K562 (cell line): ENCODE data around the gene CCDC200. TPM values are rescaled to one million over a fixed set of nuclear protein-coding genes. Genes with fewer than 3 reads are reported as not detected.

Source experiments
- ATAC-seq: fragments of 200-7000 bp; cut with Tn5 transposase; 3 replicates; pipeline ENCODE4 v1.9.1; 2020; ENCODE audit warnings: moderate library complexity
- BruUV-seq: library from RNA; stranded (reverse); fragments of 400-500 nt; replicated peaks from 2 replicates; lab custom pipeline; 2021; lab: Mats Ljungman, UMichigan
- CTCF ChIA-PET: fragments of 300-600 bp; formaldehyde crosslinking; extraction: SDS; loops from one replicate; lab custom pipeline; 2021; ENCODE audit warnings: low intra/inter-chr PET ratio; lab: Yijun Ruan, JAX
- POLR2A ChIA-PET: fragments of 300-600, 350-650 bp; sonication (Branson Sonifier 250); formaldehyde crosslinking; extraction: SDS; loops from one replicate; lab custom pipeline; 2021; ENCODE audit warnings: antibody characterized with exemption, inconsistent platforms; lab: Yijun Ruan, JAX
- DNase-seq, 4 experiments: peaks; one replicate each; pipeline versions ENCODE4 v3.0.0 to v3.0.0-alpha.2; 2011 to 2018; ENCODE audit warnings: low spot score in 3 of 4, mixed read lengths in 3 of 4; ENCODE audit errors: extremely low read depth in 1 of 4
- FAIRE-seq: peaks from 2 replicates; lab custom pipeline; 2011; peaks lifted over from hg19 to GRCh38; lab: Jason Lieb, UNC
- H2AFZ ChIP-seq: 2 replicates; pipeline ENCODE4 v1.6.0; 2011; ENCODE audit warnings: low read depth, low read length, control low read depth, inconsistent platforms
- H3K27ac ChIP-seq: fragments of 200-600 bp; 3 replicates; pipeline ENCODE4 v1.8.0; 2011; ENCODE audit warnings: low read depth, mild to moderate bottlenecking, control low read depth, inconsistent platforms, low read length, moderate library complexity, mixed read lengths; ENCODE audit errors: extremely low read depth
- H3K27me3 ChIP-seq, 2 experiments: fragments of 300-600 bp in 1 of 2; 2 replicates in 1 of 2; 3 replicates in 1 of 2; pipeline versions ENCODE4 v1.6.0 to v1.8.0; 2011; ENCODE audit warnings: inconsistent platforms in 2 of 2, low read length in 2 of 2, mild to moderate bottlenecking in 1 of 2, mixed read lengths in 1 of 2, moderate library complexity in 1 of 2; ENCODE audit not compliant: control insufficient read depth in 2 of 2, insufficient read depth in 2 of 2
- H3K36me3 ChIP-seq: fragments of 300-600 bp; 3 replicates; pipeline ENCODE4 v1.8.0; 2011; ENCODE audit warnings: mild to moderate bottlenecking, low read length, inconsistent platforms; ENCODE audit not compliant: control insufficient read depth, insufficient read depth
- H3K4me1 ChIP-seq, 2 experiments: fragments of 200-600 bp in 1 of 2; replicated peaks in 1 of 2; 2 replicates in 1 of 2; 3 replicates in 1 of 2; pipeline versions ENCODE4 v1.5.1 to v1.8.0; 2011; ENCODE audit warnings: inconsistent platforms in 2 of 2, low read length in 2 of 2, mild to moderate bottlenecking in 1 of 2, mixed read lengths in 1 of 2, moderate library complexity in 1 of 2; ENCODE audit not compliant: control insufficient read depth in 2 of 2, insufficient read depth in 2 of 2
- H3K4me2 ChIP-seq: 2 replicates; pipeline ENCODE4 v1.6.1; 2011; ENCODE audit warnings: low read length, control low read depth, inconsistent platforms, mixed read lengths; ENCODE audit not compliant: insufficient read depth
- H3K4me3 ChIP-seq: fragments of 200-600 bp; sonication (generic), shearing (Covaris generic); 2 replicates; pipeline ENCODE4 v1.5.1; 2016; ENCODE audit warnings: control low read depth, inconsistent platforms
- H3K79me2 ChIP-seq: fragments of 200-600 bp; 3 replicates; pipeline ENCODE4 v1.8.0; 2011; ENCODE audit warnings: low read length, inconsistent platforms; ENCODE audit not compliant: control insufficient read depth, insufficient read depth
- H3K9ac ChIP-seq, 2 experiments: 2 replicates each; pipeline versions ENCODE4 v1.6.0 to v1.6.1; 2011; ENCODE audit warnings: low read depth in 2 of 2, low read length in 2 of 2, control low read depth in 1 of 2, inconsistent platforms in 1 of 2, mild to moderate bottlenecking in 1 of 2, mixed read lengths in 1 of 2; ENCODE audit not compliant: insufficient read depth in 1 of 2
- H3K9me1 ChIP-seq: one replicate; pipeline ENCODE4 v1.6.0; 2011; ENCODE audit warnings: inconsistent platforms, mild to moderate bottlenecking, low read length, moderate library complexity; ENCODE audit not compliant: control insufficient read depth, insufficient read depth
- H3K9me3 ChIP-seq: replicated peaks from 2 replicates; pipeline ENCODE4 v1.5.1; 2011; ENCODE audit warnings: low read depth, low read length, inconsistent platforms; ENCODE audit not compliant: control insufficient read depth, insufficient read depth
- H4K20me1 ChIP-seq: replicated peaks from 2 replicates; pipeline ENCODE4 v1.6.1; 2011; ENCODE audit warnings: low read length, inconsistent platforms, mixed read lengths; ENCODE audit not compliant: control insufficient read depth, insufficient read depth
- C11orf30 ChIP-seq: fragments of 450-650 bp; IDR thresholded peaks from 2 replicates; pipeline ENCODE4 v1.6.1; 2016; ENCODE audit warnings: low read depth, mild to moderate bottlenecking
- E2F8 ChIP-seq: fragments of 450-650 bp; IDR thresholded peaks from 2 replicates; pipeline ENCODE4 v1.7.1; 2018; ENCODE audit warnings: mild to moderate bottlenecking, low read depth; ENCODE audit not compliant: partially characterized antibody
- MAFF ChIP-seq: IDR thresholded peaks from 2 replicates; pipeline ENCODE4 v1.6.1; 2012; ENCODE audit warnings: low read length, improper control_type of control experiment
- MAFG ChIP-seq: fragments of 450-650 bp; conservative IDR thresholded peaks from 2 replicates; pipeline ENCODE4 v1.6.1; 2016; ENCODE audit warnings: missing genetic modification characterization, missing compliant biosample characterization
- MBD2 ChIP-seq: sonication (generic); IDR thresholded peaks from 2 replicates; pipeline ENCODE4 v1.6.1; 2016; ENCODE audit warnings: low read depth, borderline replicate concordance
- NCOA2 ChIP-seq, 2 experiments: fragments of 450-650 bp; IDR thresholded peaks; 2 replicates each; pipeline ENCODE4 v1.6.1; 2018; ENCODE audit warnings: mild to moderate bottlenecking in 2 of 2, moderate library complexity in 1 of 2; ENCODE audit not compliant: partially characterized antibody in 2 of 2
- PKNOX1 ChIP-seq: fragments of 450-650 bp; IDR thresholded peaks from 2 replicates; pipeline ENCODE4 v1.6.1; 2016
- PYGO2 ChIP-seq: fragments of 450-650 bp; IDR thresholded peaks from 2 replicates; pipeline ENCODE4 v1.6.1; 2016; ENCODE audit warnings: mild to moderate bottlenecking, missing genetic modification characterization, moderate library complexity, missing compliant biosample characterization
- SP1 ChIP-seq: sonication (generic); formaldehyde crosslinking; IDR thresholded peaks from 2 replicates; pipeline ENCODE4 v1.8.1; 2022; ENCODE audit warnings: mild to moderate bottlenecking, missing genetic modification reagents
- ZFP91 ChIP-seq: sonication (generic); formaldehyde crosslinking; IDR thresholded peaks from 2 replicates; pipeline ENCODE4 v1.8.0; 2022; ENCODE audit warnings: mild to moderate bottlenecking, missing genetic modification reagents
- ZNF316 ChIP-seq: fragments of 450-650 bp; IDR thresholded peaks from 2 replicates; pipeline ENCODE4 v1.6.1; 2016
- ZNF740 ChIP-seq, 3 experiments: fragments of 200-800 bp in 1 of 3; sonication (Bioruptor generic) in 1 of 3; sonication (generic) in 1 of 3; formaldehyde crosslinking in 1 of 3; IDR thresholded peaks; 2 replicates each; pipeline versions ENCODE4 v1.6.1 to v1.8.0; 2016 to 2022; ENCODE audit warnings: mild to moderate bottlenecking in 2 of 3, missing compliant biosample characterization in 2 of 3, missing genetic modification characterization in 2 of 3, missing genetic modification reagents in 1 of 3
- WGBS: fragments of 100-300 bp; shearing (Covaris generic); methylation state at CpG from one replicate; pipeline ENCODE4 v1.1.6; 2016; ENCODE audit warnings: low coverage, mixed read lengths; ENCODE audit not compliant: insufficient coverage; ENCODE audit errors: missing lambda C conversion rate; 5-methylcytosine and 5-hydroxymethylcytosine counted together
- in situ Hi-C: fragments of 300-500 bp; cut with MboI; formaldehyde crosslinking; loops from 4 replicates; pipeline ENCODE4 v1.15.0; 2018; ENCODE audit warnings: inconsistent platforms, mixed read lengths
- intact Hi-C: fragments of 100-400 bp; cut with micrococcal nuclease; formaldehyde crosslinking; loops from 2 replicates; pipeline ENCODE4 v1.14.2; 2022
- polyA plus RNA-seq, 8 experiments: library from polyadenylated mRNA; depleted of rRNA in 4 of 8; stranded (reverse) in 5 of 8; unstranded in 3 of 8; fragments of >200 nt; fragmentation: Nextera tagmentation in 2 of 8; fragmentation: Illumina TruSeq in 1 of 8; extraction: Ambion mirVana in 2 of 8; extraction: Trizol in 1 of 8; gene quantifications; 2 replicates each; pipeline versions ENCODE4 v1.2.1 to v1.2.3, GENCODE V29; 2011 to 2014; ENCODE audit warnings: inconsistent platforms in 1 of 8, missing spikeins in 1 of 8
- total RNA-seq, 7 experiments: library from RNA; depleted of rRNA in 6 of 7; stranded (reverse); fragments of >200 nt in 6 of 7; fragmentation: Illumina TruSeq in 2 of 7; extraction: Trizol in 2 of 7; gene quantifications; 2 replicates each; pipeline versions ENCODE4 v1.2.1 to v1.2.3, GENCODE V29; 2011 to 2021; ENCODE audit warnings: low replicate concordance in 1 of 7

The CCDC200 gene
- total and polyA plus RNA-seq, 9 of the 15 experiments (the other 6 are each of a cell fraction or from before 2014, with no cell fraction given) = 0.14 TPM; not detected in 8

- no peak overlapping the region for H3K4me2 ChIP-seq
- H3K9me3 ChIP-seq = no peaks in the 10 kb centered on the region
- CTCF ChIA-PET = interaction anchor here (0.5 kb wide), 1 partner anchor 30 kb away, joined by 4 read pairs; no protein-coding TSS in a partner anchor
- H3K4me3 ChIP-seq = no peak overlapping the region
- in situ Hi-C loops (no loop called here), intact Hi-C loops (no loop called here)
- 43% methylated on average over 7 of the region's 7 CpGs for WGBS
- no peaks in the 10 kb centered on the region for H3K9me1 ChIP-seq
- H3K79me2 ChIP-seq = no peaks in the 10 kb centered on the region
- peaks cover 16% of the 10 kb centered on the region; the same call in 2 of the 3 replicates for H3K36me3 ChIP-seq
- H4K20me1 ChIP-seq = no peaks in the 10 kb centered on the region
- H3K9ac ChIP-seq = peak overlapping the region in 1 of 2 experiments; percentile 11; a peak in 1 of 4 replicates
- no TSS peak for BruUV-seq
- H3K27ac ChIP-seq = no peak overlapping the region
- POLR2A ChIA-PET = interaction anchor here (0.6 to 4.3 kb wide), 7 partner anchors 10 to 389 kb away, joined by 3 to 23 read pairs (median 3); partner anchors contain the start of gene BECN1
- H2AFZ ChIP-seq = no peak overlapping the region
- ATAC-seq = no peak
- H3K27me3 ChIP-seq = no peaks in the 10 kb centered on the region
- peaks cover 3 to 9% of the 10 kb centered on the region in 2 experiments; a peak in 2 of 5 replicates for H3K4me1 ChIP-seq
- FAIRE-seq = no peak
- DNase-seq = no peak
- no peak for TF ChIP-seq PYGO2 (tag)
- peak; percentile 69 for TF ChIP-seq ZNF316
- TF ChIP-seq NCOA2 (IDR thresholded peaks at IDR 0.05; ENCODE audit: partially characterized antibody in 2 of 2) = no peak
- TF ChIP-seq C11orf30 = peak; percentile 63
- no peak for TF ChIP-seq E2F8
- TF ChIP-seq SP1 (CRISPR knock-in tag) = no peak
- peak; percentile 33; the same call in 1 of the 2 replicates for TF ChIP-seq MAFF
- TF ChIP-seq ZNF740 (CRISPR knock-in tag; IDR thresholded peaks at IDR 0.05) = no peak
- no peak for TF ChIP-seq ZNF740 (tag; IDR thresholded peaks at IDR 0.05)
- TF ChIP-seq MAFG = 0 out of 2 replicates have a peak, but pooled peaks have one; percentile 13
- peak; percentile 24; the same call in 1 of the 2 replicates for TF ChIP-seq PKNOX1
- no peak for TF ChIP-seq ZFP91 (CRISPR knock-in tag)
- no peak for TF ChIP-seq MBD2
- TF ChIP-seq, all 486 proteins: peak for 5
These were observed 15.6 kb downstream of the CCDC200 start for GRCh38 chr17:43212641-43213490.
